Measurements from ENCODE around the gene HTRA2.

Gene HTRA2

DNA sequence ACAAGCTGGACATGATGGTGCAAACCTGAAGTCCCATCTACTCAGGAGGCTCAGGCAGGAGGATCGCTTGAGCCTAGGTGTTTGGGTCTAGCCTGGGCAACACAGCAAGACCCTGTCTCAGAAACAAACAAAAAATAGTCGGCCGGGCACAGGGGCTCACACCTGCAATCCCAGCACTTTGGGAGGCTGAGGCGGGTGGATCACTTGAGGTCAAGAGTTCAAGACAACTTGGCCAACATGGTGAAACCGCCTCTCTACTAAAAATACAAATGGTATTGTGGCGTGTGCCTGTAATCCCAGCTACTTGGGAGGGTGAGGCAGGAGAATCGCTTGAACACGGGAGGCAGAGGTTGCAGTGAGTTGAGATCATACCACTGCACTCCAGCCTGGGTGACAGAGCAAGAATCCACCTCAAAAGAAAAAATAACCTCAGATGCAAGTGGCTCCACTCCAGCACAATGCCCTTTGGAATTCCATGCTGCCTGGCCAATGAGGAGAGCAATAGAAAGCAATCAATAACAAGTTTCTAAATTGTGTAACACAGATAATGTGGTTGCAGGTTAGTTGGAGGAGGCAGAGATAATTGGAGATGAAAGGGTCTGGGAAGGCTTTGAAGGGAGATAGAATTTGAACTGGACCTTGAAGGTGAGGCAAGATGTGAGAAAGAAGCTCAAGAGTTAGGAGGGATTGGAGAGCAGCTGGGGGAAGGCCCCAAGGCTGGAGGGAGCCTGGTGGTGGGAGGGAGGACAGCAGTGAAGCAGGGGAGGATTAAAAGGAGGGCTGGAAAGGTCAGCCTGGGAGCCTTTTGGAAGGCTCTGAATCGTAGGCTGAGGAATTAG is 40.9 kb upstream of the HTRA2 start:
- H3K4me3 ChIP-seq (ENCODE audit: low read length), result no peak overlapping the region
- TF ChIP-seq, protein P1, sequence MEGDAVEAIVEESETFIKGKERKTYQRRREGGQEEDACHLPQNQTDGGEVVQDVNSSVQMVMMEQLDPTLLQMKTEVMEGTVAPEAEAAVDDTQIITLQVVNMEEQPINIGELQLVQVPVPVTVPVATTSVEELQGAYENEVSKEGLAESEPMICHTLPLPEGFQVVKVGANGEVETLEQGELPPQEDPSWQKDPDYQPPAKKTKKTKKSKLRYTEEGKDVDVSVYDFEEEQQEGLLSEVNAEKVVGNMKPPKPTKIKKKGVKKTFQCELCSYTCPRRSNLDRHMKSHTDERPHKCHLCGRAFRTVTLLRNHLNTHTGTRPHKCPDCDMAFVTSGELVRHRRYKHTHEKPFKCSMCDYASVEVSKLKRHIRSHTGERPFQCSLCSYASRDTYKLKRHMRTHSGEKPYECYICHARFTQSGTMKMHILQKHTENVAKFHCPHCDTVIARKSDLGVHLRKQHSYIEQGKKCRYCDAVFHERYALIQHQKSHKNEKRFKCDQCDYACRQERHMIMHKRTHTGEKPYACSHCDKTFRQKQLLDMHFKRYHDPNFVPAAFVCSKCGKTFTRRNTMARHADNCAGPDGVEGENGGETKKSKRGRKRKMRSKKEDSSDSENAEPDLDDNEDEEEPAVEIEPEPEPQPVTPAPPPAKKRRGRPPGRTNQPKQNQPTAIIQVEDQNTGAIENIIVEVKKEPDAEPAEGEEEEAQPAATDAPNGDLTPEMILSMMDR (conservative IDR thresholded peaks at IDR 0.05; ENCODE audit: low read depth, low read length), result no peak
- no peak for DNase-seq (ENCODE audit: low read depth)

DNA sequence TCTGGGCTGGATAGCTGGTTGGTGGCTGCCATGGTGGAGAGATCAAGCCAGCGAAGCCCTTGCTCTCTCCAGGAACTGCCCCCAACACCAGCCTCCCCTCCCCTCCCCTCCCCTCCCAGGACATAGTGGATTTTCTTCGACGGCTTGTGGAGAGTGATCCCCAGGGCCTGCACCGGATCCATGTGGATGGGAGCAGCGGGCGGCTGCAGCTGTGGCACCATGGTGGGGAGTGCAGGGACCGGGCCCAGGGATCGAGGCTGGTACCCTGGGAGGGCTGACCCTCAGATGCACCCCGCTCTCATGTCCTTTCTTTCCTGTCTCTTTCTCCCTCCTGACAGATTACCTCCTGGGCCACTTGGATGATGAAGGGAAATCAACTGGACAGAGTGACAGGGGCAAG is 39.8 kb upstream of the HTRA2 start:
- no peak overlapping the region for H3K4me3 ChIP-seq (ENCODE audit: low read length)
- TF ChIP-seq, protein P1 (conservative IDR thresholded peaks at IDR 0.05; ENCODE audit: low read depth, low read length), result no peak
- no peak for DNase-seq (ENCODE audit: low read depth)

DNA sequence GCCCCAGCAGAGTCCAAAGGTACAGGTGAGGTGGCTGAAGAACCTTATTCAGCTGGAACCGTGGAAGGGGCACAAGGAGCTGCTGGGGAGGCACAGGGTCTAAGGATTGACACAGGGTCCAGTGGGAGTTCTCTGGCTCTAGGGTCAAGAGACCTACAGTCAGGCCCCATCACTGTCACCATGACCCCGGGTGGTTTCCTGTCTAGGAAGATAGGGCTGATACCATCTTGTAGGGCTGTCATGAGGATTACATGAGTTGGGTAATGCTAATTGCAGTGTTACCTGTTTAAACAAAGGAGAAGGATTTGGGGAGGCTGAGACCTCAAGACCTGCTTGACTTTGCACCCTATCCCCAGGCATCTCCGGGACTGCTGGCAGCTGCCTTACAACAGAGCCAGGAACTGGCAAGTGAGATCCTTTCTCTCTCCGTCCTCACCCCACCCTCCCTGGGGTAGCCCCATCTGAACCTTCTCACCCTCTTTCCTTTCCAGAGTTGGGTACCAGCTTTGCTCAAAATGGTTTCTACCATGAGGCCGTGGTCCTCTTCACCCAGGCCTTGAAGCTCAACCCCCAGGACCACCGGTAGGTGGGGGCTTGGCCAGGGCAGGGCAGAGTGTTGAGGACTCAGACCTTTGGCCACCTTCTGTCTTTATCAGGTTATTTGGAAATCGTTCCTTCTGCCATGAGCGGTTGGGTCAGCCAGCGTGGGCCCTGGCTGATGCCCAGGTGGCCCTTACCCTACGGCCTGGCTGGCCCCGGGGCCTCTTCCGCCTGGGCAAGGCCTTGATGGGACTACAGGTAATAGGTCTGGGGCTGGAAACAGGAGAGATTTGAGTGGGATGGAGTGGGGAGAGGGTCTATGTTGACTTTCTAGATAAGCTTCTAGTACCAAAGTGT is 37.8 kb upstream of the HTRA2 start:
- no peak for DNase-seq (ENCODE audit: low read depth)
- TF ChIP-seq, protein P1 (conservative IDR thresholded peaks at IDR 0.05; ENCODE audit: low read depth, low read length), result no peak
- H3K4me3 ChIP-seq (ENCODE audit: low read length), result no peak overlapping the region

DNA sequence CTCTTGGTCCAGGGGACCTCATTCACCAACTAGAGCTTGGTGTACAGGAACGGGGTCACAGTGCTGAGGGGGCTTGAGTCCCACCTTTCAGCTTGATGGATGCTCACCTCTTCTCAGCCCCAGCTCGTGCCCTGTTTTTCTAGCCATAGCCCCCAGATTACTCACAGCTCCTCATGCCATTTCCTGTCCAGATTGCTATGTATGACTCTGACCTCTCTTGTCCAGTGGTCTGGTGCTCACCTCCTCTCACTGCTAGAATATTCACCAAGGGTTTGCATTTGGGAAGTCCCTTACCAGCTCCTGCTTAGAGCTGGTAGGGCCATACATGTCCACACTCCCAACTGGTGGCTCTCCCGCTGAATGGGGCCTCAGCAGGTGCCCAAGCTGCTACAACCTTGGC is 36.2 kb upstream of the HTRA2 start:
- no peak overlapping the region for H3K4me3 ChIP-seq (ENCODE audit: low read length)
- DNase-seq (ENCODE audit: low read depth), result no peak
- TF ChIP-seq, protein P1 (conservative IDR thresholded peaks at IDR 0.05; ENCODE audit: low read depth, low read length), result no peak

DNA sequence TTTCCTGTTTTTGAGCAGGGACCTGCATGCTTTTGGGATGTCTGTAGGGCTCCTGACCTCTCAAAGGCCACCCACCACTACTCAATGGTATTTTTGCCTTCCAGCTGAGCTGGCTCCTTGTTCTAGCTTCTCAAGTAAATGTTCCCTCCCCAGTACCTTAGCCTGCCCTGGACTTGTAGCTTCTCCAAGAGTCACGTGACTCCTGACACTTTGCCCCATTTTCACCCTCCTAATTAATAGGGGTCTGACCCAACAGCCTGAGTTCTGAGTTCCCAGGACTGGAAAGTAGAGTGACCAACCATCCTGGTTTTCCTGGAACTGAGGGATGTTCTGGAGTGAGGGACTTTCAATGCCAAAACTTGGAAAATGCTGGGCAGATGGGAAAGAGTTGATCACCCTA is 34.3 kb upstream of the HTRA2 start:
- TF ChIP-seq, protein P1 (conservative IDR thresholded peaks at IDR 0.05; ENCODE audit: low read depth, low read length), result no peak
- H3K4me3 ChIP-seq (ENCODE audit: low read length), result no peak overlapping the region
- DNase-seq (ENCODE audit: low read depth), result no peak

DNA sequence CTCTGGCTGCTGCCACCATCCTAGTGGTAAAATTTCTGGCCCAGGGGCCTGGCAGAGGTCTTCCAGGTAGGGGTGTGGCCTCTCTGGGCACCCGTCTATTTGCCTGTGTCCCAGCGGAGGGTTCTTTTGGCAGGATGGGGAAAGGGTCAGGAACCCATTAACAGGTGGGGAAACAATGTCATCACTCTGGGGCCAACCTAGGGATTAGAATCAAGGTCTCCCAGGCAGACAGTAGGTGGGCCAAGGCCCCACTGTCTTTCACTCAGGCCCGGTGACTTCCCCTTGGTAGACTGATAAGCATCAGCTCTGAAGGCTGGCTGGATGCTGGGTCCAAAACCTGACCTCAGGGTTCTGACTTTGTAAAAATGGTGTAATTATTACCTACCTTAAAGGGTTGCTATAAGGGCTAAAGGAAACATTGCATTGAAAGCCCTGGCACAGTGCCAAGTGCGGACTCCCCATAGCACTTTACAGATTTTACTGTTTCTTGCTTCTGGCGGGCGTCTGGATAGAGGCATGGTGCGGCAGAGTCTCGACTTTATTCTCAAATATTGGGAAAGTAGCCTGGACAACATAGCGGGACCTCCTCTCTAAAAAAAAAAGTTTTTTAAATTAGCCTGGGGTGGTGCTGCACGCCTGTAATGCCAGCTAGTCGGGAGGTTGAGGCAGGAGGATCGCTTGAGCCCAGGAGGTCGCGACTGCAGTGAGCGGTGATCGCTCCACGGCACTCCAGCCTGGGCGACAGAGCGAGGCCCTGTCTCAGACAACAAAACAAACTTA is 32.5 kb upstream of the HTRA2 start:
- TF ChIP-seq, protein P1 (conservative IDR thresholded peaks at IDR 0.05; ENCODE audit: low read depth, low read length), result no peak
- DNase-seq (ENCODE audit: low read depth), result no peak
- H3K4me3 ChIP-seq (ENCODE audit: low read length), result no peak overlapping the region

Measured in retinal pigment epithelial cell (primary cell).